Uterus (tissue), 2 donors: ENCODE measurements around the gene MEF2C.

ENCODE experiments used
- CTCF ChIP-seq, 4 experiments: fragments of 200-600 bp in 2 of 4; fragments of 450-650 bp in 2 of 4; sonication (generic) in 2 of 4; IDR thresholded peaks; one replicate each; pipeline ENCODE4 v1.5.1; 2016 to 2019; ENCODE audit warnings: antibody characterized with exemption in 4 of 4, mild to moderate bottlenecking in 2 of 4, moderate library complexity in 1 of 4
- POLR2A ChIP-seq, 2 donors: fragments of 450-650 bp; IDR thresholded peaks; one replicate each; pipeline ENCODE4 v1.6.1; 2016; ENCODE audit warnings: antibody characterized with exemption in 2 of 2, mild to moderate bottlenecking in 1 of 2, moderate library complexity in 1 of 2

DNA sequence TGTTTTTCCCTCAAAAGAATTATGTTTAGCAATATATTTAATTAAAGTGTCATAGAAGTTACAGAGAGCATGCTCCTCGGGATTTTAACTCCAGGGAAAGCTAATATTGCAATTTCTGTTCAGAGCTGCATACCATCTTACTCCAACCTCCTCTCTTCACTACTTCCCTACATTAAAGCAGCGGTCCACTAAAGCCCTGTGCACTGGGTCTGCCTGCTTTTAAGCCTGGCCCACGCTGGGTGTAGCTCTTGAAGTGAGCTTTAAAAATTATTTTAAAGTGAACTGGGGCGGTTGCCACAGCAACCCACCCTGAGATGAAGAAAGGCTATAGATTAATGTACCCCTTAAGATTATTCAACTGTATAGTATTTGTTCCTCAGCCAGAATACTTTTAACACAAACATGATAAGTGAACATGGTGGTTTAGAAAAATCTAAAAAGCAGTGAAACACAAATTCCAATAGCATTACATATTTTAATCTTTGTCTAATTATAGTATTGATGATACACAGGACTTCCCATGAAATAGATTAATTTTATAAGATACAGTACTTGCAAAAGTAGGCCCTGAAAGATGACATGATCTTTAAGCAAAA is 3.9 kb upstream of the MEF2C start:
- TF ChIP-seq CTCF (IDR thresholded peaks at IDR 0.05) (no peak), POLR2A (IDR thresholded peaks at IDR 0.05) (no peak)
